ENCODE measurements around the gene PPP1R36.

The PPP1R36 gene

DNA sequence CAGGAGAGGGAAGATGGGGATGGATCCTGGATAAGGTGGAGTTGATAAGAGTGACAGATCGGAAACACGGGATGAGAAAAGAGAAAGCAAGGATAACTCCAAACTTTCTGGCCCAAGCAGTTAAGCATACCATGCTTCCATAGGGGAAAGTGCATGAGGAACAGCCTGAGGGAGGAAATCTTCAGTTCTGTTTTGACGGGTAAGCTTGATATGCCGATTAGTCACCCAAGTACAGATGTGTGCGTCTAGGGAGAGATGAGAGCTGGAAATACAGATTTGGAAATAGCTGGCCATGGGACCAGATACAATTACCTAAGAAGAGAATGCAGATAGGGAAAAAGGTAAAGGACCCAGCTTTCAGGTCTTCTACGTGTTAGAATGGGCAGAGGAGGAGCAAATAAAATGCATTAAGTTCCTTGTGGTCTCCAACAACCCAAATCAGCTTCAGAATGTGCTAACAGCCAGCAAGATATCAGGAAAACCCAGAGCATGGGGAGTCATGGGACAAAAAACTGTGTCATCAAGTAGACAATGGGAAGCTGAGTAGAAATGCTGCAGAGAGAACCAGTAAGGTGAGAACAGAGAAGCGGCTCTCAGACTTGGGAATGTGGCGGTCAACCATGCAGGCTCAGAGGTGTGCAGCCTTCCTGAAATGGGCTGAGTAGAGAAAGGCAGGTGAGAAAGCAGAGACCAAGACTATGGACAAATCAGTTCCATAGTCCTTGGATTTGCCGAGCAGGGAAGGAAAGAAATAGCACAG, 56.3 kb downstream of the PPP1R36 start:
- no peak for TF ChIP-seq GATA3 (IDR thresholded peaks at IDR 0.05; ENCODE audit: low read depth, low read length)
- no peak for TF ChIP-seq GATA2 (IDR thresholded peaks at IDR 0.05; ENCODE audit: low read depth, low read length)

DNA sequence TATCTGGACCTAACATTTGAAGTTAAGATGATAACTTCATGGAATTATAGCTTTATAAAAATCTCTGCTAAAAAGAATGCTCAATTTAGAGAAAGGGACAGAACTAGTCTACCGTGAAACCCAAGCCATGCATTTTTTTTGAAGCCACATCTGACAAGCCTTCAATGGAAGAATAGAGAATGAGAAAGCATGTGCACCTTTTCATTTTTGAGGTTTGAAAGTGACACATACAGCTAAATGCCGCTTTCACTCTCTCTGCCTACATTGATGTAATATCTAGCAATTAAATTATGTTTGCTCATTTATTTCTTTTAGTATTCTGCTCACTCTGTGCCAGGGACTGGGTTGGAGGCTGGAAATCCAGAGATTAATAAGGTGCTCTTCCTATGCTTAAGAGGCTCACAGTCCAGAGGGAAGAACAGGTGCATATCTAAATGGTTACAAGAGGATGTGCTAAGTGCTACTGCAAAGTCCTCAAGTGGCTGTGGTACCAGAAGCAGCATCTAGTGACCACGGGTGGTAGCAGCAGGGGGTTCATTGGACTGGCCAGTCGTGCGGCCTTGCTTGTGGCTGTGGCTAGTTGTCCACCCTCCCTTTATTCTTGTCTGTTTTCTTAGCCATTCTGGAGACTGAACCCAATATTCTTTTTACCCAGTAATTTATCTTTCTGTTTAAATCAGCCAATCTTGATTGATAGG, 60.4 kb downstream of the PPP1R36 start:
- TF ChIP-seq GATA3 (IDR thresholded peaks at IDR 0.05; ENCODE audit: low read depth, low read length) (no peak), GATA2 (IDR thresholded peaks at IDR 0.05; ENCODE audit: low read depth, low read length) (no peak)

DNA sequence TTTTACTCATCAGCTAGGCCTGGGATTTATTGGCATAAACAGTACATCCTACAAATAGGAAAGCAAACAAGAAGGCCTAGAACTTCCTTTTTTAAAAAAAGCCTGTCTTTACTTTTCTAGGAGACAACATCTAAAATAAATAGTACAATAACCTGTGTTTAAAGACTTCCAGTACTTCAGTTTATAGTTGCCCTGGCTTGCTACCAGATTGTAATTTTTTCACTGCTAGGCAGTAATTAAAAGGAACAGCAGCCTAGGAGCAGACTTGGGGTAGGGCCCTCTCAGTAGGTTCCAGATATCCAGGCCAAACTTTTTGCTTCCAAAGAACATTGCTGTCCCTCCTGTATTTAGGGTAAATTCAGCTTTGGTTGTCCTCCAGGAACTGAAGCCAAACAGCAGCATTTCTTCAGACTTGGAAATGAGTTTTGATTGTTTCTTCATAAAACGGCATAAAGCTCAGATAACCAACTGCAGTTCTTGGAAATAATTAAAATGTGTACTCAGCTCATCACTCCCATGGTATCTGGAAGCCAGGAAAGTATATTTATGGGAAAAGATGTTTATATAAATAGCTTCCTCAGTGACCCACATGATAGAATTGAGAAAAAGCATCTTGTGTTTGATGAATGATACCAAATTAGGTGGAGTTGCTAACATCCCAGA, 61.7 kb downstream of the PPP1R36 start:
- TF ChIP-seq GATA3 (IDR thresholded peaks at IDR 0.05; ENCODE audit: low read depth, low read length) (no peak), GATA2 (IDR thresholded peaks at IDR 0.05; ENCODE audit: low read depth, low read length) (no peak)

DNA sequence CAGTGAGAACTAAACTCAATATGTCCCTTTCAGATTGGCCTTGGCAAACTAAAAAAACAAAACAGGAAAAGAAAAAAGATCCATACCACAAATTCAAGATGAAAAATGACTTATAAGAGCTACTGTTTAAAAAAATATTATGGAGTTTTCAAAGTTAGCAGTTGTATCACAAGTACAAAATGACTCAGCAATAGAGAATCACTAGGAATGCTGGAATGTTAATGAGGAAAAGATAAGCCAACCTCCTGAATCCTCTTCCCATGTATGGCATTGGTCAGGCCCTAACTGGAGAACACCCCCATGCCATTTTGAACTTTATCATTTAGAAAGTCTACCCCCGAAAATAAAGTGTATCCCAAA, 62.2 kb downstream of the PPP1R36 start:
- no peak for TF ChIP-seq GATA2 (IDR thresholded peaks at IDR 0.05; ENCODE audit: low read depth, low read length)
- no peak for TF ChIP-seq GATA3 (IDR thresholded peaks at IDR 0.05; ENCODE audit: low read depth, low read length)

DNA sequence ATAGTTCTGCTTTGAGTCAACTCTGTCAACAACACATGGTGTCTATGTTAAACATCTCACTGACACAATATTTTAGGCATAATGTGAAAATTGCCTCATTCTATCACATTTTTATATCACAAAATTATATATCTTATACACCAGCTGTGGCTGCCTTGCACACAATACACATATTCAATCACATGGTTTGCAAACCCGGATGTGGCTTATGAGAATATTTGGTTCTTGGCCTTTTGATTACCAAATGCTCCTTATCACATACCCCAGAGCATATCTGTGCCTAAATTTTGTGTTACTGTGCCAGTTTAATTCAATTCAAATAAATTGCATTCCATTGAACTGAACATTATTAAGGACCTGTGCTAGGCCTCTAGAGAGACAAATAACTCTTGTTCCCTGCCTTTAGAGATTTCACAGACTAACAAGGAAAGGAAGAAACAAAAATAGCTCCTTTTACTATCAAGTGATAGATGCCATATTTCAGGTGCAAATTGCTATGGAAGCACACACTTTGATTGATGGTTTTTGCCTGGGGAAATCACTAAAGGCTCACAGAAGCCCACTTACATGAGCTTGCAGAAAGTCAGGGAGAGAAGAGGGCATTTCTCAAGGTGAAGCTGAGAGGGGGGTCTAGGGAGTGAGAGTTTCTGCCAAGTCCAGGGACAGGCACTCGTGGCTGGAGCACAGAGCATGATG, 63.4 kb downstream of the PPP1R36 start:
- TF ChIP-seq GATA3 (IDR thresholded peaks at IDR 0.05; ENCODE audit: low read depth, low read length) (no peak), GATA2 (IDR thresholded peaks at IDR 0.05; ENCODE audit: low read depth, low read length) (no peak)

DNA sequence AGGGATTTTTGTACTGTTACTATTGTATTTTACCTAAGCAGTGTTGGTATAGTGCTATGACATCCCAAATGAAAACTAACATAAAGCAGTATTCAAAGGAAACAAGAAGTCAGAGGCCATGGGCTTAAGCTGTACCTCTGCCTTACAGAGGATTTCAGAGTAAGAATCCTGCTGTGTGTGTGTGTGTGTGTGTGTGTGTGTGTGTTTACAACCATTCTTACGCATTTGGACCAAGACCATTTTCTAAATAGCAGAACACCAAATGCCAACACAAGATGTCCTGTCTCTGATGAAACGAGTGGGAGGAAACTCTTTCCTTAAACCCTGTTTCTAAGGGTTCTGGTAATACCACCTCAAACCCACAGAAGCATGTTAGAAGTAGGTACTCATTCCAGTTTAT, 64.4 kb downstream of the PPP1R36 start:
- TF ChIP-seq GATA3 (IDR thresholded peaks at IDR 0.05; ENCODE audit: low read depth, low read length): no peak
- no peak for TF ChIP-seq GATA2 (IDR thresholded peaks at IDR 0.05; ENCODE audit: low read depth, low read length)

DNA sequence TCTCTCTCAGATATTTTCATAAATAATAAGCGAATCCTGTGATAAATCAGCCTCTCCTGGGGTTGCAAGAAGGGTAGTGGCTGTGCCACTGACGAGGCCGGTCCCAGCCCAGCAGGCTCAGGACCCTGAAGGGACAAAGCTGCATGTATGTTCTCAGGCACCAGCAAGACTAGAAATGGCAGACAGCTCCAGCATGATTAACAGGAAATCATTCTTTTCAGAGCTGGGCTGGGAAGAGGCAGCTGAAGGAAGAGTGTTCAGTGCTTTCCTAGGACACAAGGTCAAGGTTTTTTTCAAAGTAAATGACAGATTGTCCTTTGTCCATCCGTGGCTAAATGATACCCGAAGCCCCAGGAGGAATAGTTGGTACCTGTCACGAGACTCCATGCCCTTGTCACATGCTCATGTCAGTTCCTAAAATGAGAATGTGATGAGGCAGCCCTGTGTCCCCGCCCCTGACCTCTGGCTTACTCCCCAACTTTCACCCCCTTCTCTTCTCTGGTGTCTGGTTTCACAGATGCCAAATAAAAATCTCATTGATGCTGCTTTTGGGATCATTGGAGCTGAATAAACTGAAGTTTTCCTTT, 65.1 kb downstream of the PPP1R36 start:
- TF ChIP-seq GATA2 (IDR thresholded peaks at IDR 0.05; ENCODE audit: low read depth, low read length) (no peak), GATA3 (IDR thresholded peaks at IDR 0.05; ENCODE audit: low read depth, low read length) (no peak)

DNA sequence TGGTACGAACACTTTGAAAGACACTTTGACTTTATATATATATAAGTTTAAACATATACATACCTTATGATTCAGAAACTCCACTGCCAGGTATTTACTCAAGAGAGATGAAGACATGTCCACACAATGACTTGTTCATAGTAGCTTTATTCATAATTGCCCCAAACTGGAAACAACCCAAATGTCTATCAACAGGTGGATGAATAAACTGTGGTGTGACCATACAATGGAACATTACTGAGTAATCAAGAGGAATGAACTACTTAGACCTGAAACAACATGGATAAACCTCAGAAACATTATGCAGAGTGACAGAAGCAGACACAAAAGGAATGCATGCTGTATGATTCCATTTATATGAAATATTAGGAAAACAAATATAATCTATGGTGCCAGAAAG, 71.1 kb downstream of the PPP1R36 start:
- no peak for TF ChIP-seq GATA3 (IDR thresholded peaks at IDR 0.05; ENCODE audit: low read depth, low read length)
- no peak for TF ChIP-seq GATA2 (IDR thresholded peaks at IDR 0.05; ENCODE audit: low read depth, low read length)

DNA sequence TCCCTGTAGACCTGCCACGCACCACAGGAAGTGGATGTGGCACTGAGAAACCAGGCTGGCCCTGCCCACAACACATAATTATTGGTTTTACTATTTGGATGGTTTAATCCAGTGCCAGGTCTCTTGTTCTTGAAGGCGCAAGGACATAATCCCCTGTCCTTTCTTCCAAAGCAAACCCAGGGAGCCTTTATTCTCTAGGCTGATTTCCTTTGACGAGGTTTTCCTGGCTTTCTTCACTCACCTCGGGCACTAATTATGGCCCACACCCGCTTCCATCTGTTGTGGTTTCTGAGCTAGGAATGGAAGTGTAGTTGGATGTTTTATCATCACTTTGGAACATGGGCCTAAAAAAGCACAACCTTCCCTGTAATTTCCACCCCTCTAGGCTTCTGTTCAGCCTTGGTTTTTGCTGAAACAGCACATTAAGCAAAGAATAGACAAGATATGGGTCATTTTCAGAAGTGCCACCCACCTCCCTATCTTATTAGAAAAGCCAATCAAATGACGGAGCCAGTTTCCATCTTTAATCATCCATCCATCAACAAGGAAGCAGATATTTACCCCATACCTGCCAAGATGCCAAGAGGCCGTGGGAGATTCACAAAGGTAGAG, 73.9 kb downstream of the PPP1R36 start:
- TF ChIP-seq GATA2 (IDR thresholded peaks at IDR 0.05; ENCODE audit: low read depth, low read length): no peak

DNA sequence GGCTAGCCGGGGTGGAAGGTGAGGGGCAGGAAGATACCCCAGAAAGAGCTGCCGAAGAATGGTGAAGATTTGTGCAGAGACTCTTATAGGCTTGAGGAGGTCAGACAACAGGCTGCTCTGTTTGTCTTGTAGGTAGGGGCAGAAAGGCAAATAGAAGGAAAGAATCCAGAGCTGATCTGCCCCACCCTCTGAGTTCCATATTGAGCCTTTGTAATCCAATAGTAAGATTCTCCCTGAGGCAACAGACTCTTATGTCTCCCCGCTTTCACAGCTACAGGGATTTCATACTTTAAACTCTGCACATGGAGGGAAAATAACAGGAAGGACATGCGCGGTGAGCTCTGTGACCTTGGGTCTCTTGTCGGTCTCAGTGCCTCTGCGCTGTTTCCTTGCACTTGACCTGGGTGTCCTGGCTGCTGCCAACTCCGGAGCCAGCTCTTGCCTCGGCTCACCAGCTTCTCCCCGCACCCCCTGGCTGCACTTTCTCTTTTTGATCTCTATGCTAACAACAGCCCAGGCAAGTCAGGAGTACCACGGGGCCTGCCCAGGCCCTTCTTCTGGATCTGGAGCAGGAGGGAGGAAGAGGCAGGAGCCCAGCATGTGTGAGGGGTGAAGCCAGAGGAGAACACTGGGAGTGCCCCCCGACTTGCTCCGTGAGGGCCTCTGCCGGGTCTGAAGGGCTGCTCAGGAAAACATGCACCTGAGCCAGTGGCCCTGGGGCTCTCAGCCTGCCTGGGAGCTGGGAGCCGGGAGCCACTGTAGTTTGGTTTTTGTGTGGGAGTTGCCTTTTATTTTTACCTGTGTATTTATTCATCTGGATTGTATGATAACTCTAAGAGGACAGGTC, 75.8 kb downstream of the PPP1R36 start:
- TF ChIP-seq GATA2 (IDR thresholded peaks at IDR 0.05; ENCODE audit: low read depth, low read length) (no peak), GATA3 (IDR thresholded peaks at IDR 0.05; ENCODE audit: low read depth, low read length) (no peak)

DNA sequence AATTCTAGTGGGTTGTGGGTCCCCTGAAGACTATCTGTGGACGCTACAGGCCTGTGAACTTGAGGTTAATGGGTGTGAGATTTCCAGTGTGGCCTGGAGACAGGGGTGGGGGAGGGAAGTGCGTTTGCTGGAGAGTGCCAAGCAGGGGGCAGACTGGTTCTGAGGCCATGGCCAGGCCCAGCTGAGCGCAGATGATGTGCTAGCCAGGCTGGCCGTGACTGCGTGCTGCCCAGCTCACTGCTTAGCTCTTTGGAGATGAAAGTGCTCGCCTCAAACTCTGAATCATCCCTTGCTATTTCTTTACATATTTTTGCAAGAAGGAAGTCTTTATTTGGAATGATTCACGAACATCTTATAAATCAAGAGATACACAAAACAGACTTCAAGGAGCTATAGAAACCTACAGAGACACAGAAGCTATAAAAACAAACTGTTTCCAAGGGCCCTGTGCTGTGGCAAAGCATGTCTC, 79.2 kb downstream of the PPP1R36 start:
- TF ChIP-seq GATA3 (IDR thresholded peaks at IDR 0.05; ENCODE audit: low read depth, low read length) (no peak), GATA2 (IDR thresholded peaks at IDR 0.05; ENCODE audit: low read depth, low read length) (no peak)

DNA sequence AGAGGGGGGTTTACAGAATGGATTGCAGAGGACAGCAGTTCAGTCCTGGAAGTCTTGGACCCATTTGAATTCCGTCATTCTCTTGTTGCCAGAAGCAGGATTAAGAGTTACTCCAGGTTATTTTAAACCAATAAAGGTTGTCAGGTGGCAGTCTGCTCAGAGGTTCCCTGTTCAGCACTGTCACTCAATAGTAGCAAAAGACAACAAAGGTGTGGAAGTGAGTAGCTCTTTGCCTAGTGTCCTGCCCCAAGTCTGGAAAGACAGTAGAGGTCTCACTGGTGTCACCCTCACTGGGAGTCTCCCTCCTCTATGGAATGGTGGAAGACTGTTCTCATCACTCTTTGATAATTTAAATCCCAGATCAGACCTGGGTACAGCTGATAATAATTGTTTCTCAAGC, 81.0 kb downstream of the PPP1R36 start:
- TF ChIP-seq GATA2 (IDR thresholded peaks at IDR 0.05; ENCODE audit: low read depth, low read length): no peak
- TF ChIP-seq GATA3 (IDR thresholded peaks at IDR 0.05; ENCODE audit: low read depth, low read length): no peak

DNA sequence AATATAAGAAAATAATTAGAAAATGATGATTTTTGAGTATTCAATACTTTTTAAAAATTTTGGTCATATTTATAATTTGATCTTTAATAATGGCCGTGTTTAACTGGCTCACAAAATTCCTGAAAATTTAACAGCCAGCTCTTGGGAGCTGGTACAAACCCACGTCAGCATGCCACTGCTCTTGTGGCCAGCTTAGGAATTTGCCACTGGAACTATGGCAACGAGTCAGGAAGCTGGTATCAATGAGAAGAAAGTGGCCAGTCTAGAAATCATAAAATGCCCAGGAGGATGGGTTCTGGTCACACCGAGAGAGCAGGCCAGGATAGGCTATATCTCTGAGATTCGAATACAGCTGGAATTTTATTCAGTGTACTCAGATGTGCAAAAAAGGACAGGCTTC, 82.3 kb downstream of the PPP1R36 start:
- TF ChIP-seq GATA2 (IDR thresholded peaks at IDR 0.05; ENCODE audit: low read depth, low read length) (no peak), GATA3 (IDR thresholded peaks at IDR 0.05; ENCODE audit: low read depth, low read length) (no peak)
